Transverse colon (tissue), 3 donors: ENCODE data around the gene GRIK4.
"Not testable (repeated sequence)": the region's sequence is repeated elsewhere in the genome, so short reads cannot be mapped to it uniquely, and the experiment has no call there.

Source experiments
- CTCF ChIP-seq, 5 experiments: fragments of 200-600 bp in 3 of 5; fragments of 450-650 bp in 2 of 5; sonication (generic) in 3 of 5; IDR thresholded peaks; 1 replicate in 2 of 5; 2 replicates in 3 of 5; pipeline ENCODE4 v1.5.1; 2016 to 2017; ENCODE audit warnings: antibody characterized with exemption in 5 of 5, inconsistent platforms in 3 of 5, mild to moderate bottlenecking in 2 of 5, moderate library complexity in 1 of 5
- EP300 ChIP-seq: sonication (generic); formaldehyde crosslinking; IDR thresholded peaks from one replicate; pipeline ENCODE4 v1.6.1; 2017; ENCODE audit warnings: antibody characterized with exemption, low read depth

DNA sequence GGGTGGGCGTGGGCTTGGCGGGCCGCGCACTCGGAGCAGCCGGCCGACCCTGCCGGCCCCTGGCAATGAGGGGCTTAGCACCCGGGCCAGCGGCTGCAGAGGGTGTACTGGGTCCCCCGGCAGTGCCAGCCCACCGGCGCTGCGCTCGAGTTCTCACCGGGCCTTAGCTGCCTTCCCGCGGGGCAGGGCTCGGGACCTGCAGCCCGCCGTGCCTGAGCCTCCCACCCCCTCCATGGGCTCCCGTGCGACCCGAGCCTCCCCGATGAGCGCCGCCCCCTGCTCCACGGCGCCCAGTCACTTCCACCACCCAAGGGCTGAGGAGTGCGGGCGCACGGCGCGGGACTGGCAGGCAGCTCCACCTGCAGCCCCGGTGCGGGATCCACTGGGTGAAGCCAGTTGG is 510.2 kb downstream of the GRIK4 start:
- TF ChIP-seq CTCF (IDR thresholded peaks at IDR 0.05); EP300: not testable (repeated sequence)
